A549 (cell line): ENCODE data around the gene OR2AT4. TPM values are rescaled to one million over a fixed set of nuclear protein-coding genes. Genes with fewer than 3 reads are reported as not detected.
A peak's percentile ranks its signal among the peaks of the same experiment; 100 is the strongest.

Experiments
- ATAC-seq, 2 experiments: fragments of 200-7000 bp in 1 of 2; fragments of >200 bp in 1 of 2; cut with Nextera tagmentation in 1 of 2; cut with Tn5 transposase in 1 of 2; 3 replicates each; pipeline versions ENCODE4 v1.8.0 to v1.9.1; 2018 to 2020; ENCODE audit warnings: mild to moderate bottlenecking in 1 of 2, moderate library complexity in 1 of 2
- CTCF ChIA-PET: fragments of 300-600 bp; sonication (Branson Sonifier 250); formaldehyde crosslinking; extraction: SDS; loops from one replicate; lab custom pipeline; 2021; ENCODE audit warnings: antibody characterized with exemption, inconsistent platforms; lab: Yijun Ruan, JAX
- POLR2A ChIA-PET: fragments of 350-600 bp; formaldehyde crosslinking; extraction: SDS; loops from one replicate; lab custom pipeline; 2021; ENCODE audit warnings: antibody characterized with exemption, inconsistent platforms; lab: Yijun Ruan, JAX
- DNase-seq, 2 experiments: peaks; one replicate each; pipeline versions ENCODE4 v3.0.0 to v3.0.0-alpha.2; 2011 to 2016; ENCODE audit warnings: low read depth in 1 of 2, low spot score in 1 of 2
- FAIRE-seq: peaks from 2 replicates; lab custom pipeline; 2011; peaks lifted over from hg19 to GRCh38; lab: Jason Lieb, UNC
- H3K27ac ChIP-seq, 2 experiments: fragments of >200 bp; sonication (Bioruptor Twin); formaldehyde crosslinking; 3 replicates each; pipeline ENCODE4 v1.5.1; 2016 to 2017
- H3K4me1 ChIP-seq: fragments of >200 bp; sonication (Bioruptor Twin); formaldehyde crosslinking; 3 replicates; pipeline ENCODE4 v1.6.1; 2016
- H3K4me2 ChIP-seq: fragments of >200 bp; sonication (Bioruptor Twin); formaldehyde crosslinking; 3 replicates; pipeline ENCODE4 v1.6.1; 2016
- H3K4me3 ChIP-seq: fragments of >200 bp; sonication (Bioruptor Twin); formaldehyde crosslinking; 3 replicates; pipeline ENCODE4 v1.5.1; 2016
- H3K9me3 ChIP-seq: fragments of >200 bp; sonication (Bioruptor Twin); formaldehyde crosslinking; 3 replicates; pipeline ENCODE4 v1.6.1; 2016
- ATOH8 ChIP-seq: fragments of 250-450 bp; sonication (Bioruptor Pico); IDR thresholded peaks from 2 replicates; pipeline ENCODE4 v1.5.0; 2020; ENCODE audit warnings: low read depth, mild to moderate bottlenecking, moderate library complexity
- CHD4 ChIP-seq: fragments of 200-600 bp; sonication (generic); IDR thresholded peaks from 2 replicates; pipeline ENCODE4 v1.6.1; 2016; ENCODE audit warnings: antibody characterized with exemption, mild to moderate bottlenecking, borderline replicate concordance
- E2F6 ChIP-seq: IDR thresholded peaks from 2 replicates; pipeline ENCODE4 v1.6.1; 2012; ENCODE audit warnings: low read depth, borderline replicate concordance
- ELK1 ChIP-seq: fragments of 150-350 bp; IDR thresholded peaks from 2 replicates; pipeline ENCODE4 v1.6.1; 2014; ENCODE audit warnings: low read depth, mild to moderate bottlenecking, low read length
- ESRRA ChIP-seq: fragments of 150-350 bp; IDR thresholded peaks from 2 replicates; pipeline ENCODE4 v1.6.1; 2014; ENCODE audit warnings: mild to moderate bottlenecking, low read length, borderline replicate concordance
- FOSL2 ChIP-seq, 2 experiments: fragments of 450-650 bp in 1 of 2; fragments of >200 bp in 1 of 2; sonication (Bioruptor Twin) in 1 of 2; formaldehyde crosslinking; IDR thresholded peaks; 2 replicates each; pipeline versions ENCODE4 v1.5.0 to v1.6.1; 2016 to 2020; ENCODE audit warnings: mild to moderate bottlenecking in 1 of 2, moderate library complexity in 1 of 2
- FOXS1 ChIP-seq: fragments of 250-450 bp; sonication (Bioruptor Pico); IDR thresholded peaks from 2 replicates; pipeline ENCODE4 v1.5.0; 2020; ENCODE audit warnings: mild to moderate bottlenecking, moderate library complexity
- GATA3 ChIP-seq: IDR thresholded peaks from 2 replicates; pipeline ENCODE4 v1.6.1; 2012; ENCODE audit warnings: borderline replicate concordance
- HDAC2 ChIP-seq: fragments of 200-600 bp; sonication (generic); IDR thresholded peaks from 2 replicates; pipeline ENCODE4 v1.6.1; 2016
- HES2 ChIP-seq: fragments of >200 bp; sonication (Bioruptor Twin); formaldehyde crosslinking; IDR thresholded peaks from 2 replicates; pipeline ENCODE4 v1.6.1; 2016
- HEYL ChIP-seq: fragments of 250-450 bp; sonication (Bioruptor Pico); IDR thresholded peaks from 2 replicates; pipeline ENCODE4 v1.8.0; 2021; ENCODE audit warnings: mild to moderate bottlenecking, moderate library complexity
- HOXA7 ChIP-seq: fragments of 250-450 bp; sonication (Bioruptor Pico); IDR thresholded peaks from 2 replicates; pipeline ENCODE4 v1.5.0; 2020; ENCODE audit warnings: mild to moderate bottlenecking, moderate library complexity
- HOXB13 ChIP-seq: fragments of 250-450 bp; sonication (Bioruptor Pico); IDR thresholded peaks from 2 replicates; pipeline ENCODE4 v1.5.0; 2020; ENCODE audit warnings: low read depth, mild to moderate bottlenecking, moderate library complexity
- HOXB5 ChIP-seq: fragments of 250-450 bp; sonication (Bioruptor Pico); IDR thresholded peaks from 2 replicates; pipeline ENCODE4 v1.5.0; 2020; ENCODE audit warnings: mild to moderate bottlenecking, moderate library complexity
- KDM5A ChIP-seq: fragments of 200-600 bp; sonication (generic); IDR thresholded peaks from 2 replicates; pipeline ENCODE4 v1.6.1; 2016; ENCODE audit warnings: antibody characterized with exemption, mild to moderate bottlenecking
- MAX ChIP-seq: IDR thresholded peaks from 2 replicates; pipeline ENCODE4 v1.6.1; 2012
- MAZ ChIP-seq: fragments of 150-350 bp; IDR thresholded peaks from 2 replicates; pipeline ENCODE4 v1.6.1; 2014; ENCODE audit warnings: antibody characterized with exemption, low read depth, low read length, borderline replicate concordance
- MYC ChIP-seq: IDR thresholded peaks from 2 replicates; pipeline ENCODE4 v1.6.1; 2012; ENCODE audit warnings: mild to moderate bottlenecking, inconsistent platforms, low read length, improper control_type of control experiment, borderline replicate concordance
- NPAS2 ChIP-seq: fragments of 250-450 bp; sonication (Bioruptor Pico); IDR thresholded peaks from 2 replicates; pipeline ENCODE4 v1.8.0; 2022; ENCODE audit warnings: mild to moderate bottlenecking, moderate library complexity, borderline replicate concordance
- PBX3 ChIP-seq: IDR thresholded peaks from 2 replicates; pipeline ENCODE4 v1.6.1; 2012
- RAD21 ChIP-seq, 2 experiments: fragments of >200 bp in 1 of 2; sonication (Bioruptor Twin) in 1 of 2; formaldehyde crosslinking in 1 of 2; IDR thresholded peaks in 1 of 2; conservative IDR thresholded peaks in 1 of 2; 2 replicates in 1 of 2; 3 replicates in 1 of 2; pipeline ENCODE4 v1.6.1; 2012 to 2018; ENCODE audit warnings: inconsistent platforms in 1 of 2
- SMC3 ChIP-seq: fragments of >200 bp; sonication (Bioruptor Twin); formaldehyde crosslinking; IDR thresholded peaks from 3 replicates; pipeline ENCODE4 v1.6.1; 2018; ENCODE audit warnings: inconsistent platforms
- SREBF2 ChIP-seq: fragments of 450-650 bp; IDR thresholded peaks from 2 replicates; pipeline ENCODE4 v1.6.1; 2014; ENCODE audit warnings: mild to moderate bottlenecking, moderate library complexity
- ZNF302 ChIP-seq: fragments of 250-450 bp; sonication (Bioruptor Pico); IDR thresholded peaks from 2 replicates; pipeline ENCODE4 v1.9.0; 2021; ENCODE audit warnings: inconsistent platforms, mild to moderate bottlenecking, moderate library complexity
- whole genome bisulfite sequencing: methylation state at CpG from one replicate; pipeline ENCODE4 v1.1.6; 2017; ENCODE audit errors: missing lambda C conversion rate; 5-methylcytosine and 5-hydroxymethylcytosine counted together
- polyA plus RNA-seq, 4 experiments: library from polyadenylated mRNA; depleted of rRNA in 3 of 4; stranded (reverse); fragments of >200 nt; fragmentation: RNase III in 1 of 4; extraction: RNeasy Plus Mini Kit Qiagen cat#74134 plus additional on column Dnase treatment in 1 of 4; gene quantifications; 2 replicates in 3 of 4; 3 replicates in 1 of 4; pipeline ENCODE4 v1.2.3, GENCODE V29; 2011 to 2017

Gene OR2AT4
- polyA plus RNA-seq, 2 of the 4 experiments (the other 2 are of a cell fraction): 0.01 TPM; not detected in 1

GRCh38 chr11:75076671-75077070 is 20.0 kb downstream of the OR2AT4 start:
- no peak overlapping the region for H3K27ac ChIP-seq
- no peaks in the 10 kb centered on the region for H3K9me3 ChIP-seq
- no peak for TF ChIP-seq ATOH8
- no peak for TF ChIP-seq MYC
- TF ChIP-seq NPAS2: no peak
- TF ChIP-seq ELK1: no peak
- no peak for TF ChIP-seq MAX
- TF ChIP-seq HDAC2: no peak
- no peak for TF ChIP-seq KDM5A
- TF ChIP-seq SREBF2: no peak
- TF ChIP-seq ZNF302 (CRISPR knock-in tag): no peak
- TF ChIP-seq HES2: no peak
- TF ChIP-seq HEYL (CRISPR knock-in tag): no peak
- no peak for TF ChIP-seq HOXB13 (CRISPR knock-in tag)
- TF ChIP-seq SMC3: no peak
- no peak for TF ChIP-seq FOSL2 (IDR thresholded peaks at IDR 0.05)
- TF ChIP-seq FOSL2 (CRISPR knock-in tag; IDR thresholded peaks at IDR 0.05): no peak
- no peak for TF ChIP-seq ESRRA
- no peak for TF ChIP-seq FOXS1 (CRISPR knock-in tag)
- TF ChIP-seq HOXA7 (CRISPR knock-in tag): no peak
- TF ChIP-seq HOXB5 (CRISPR knock-in tag): no peak
- no peak for TF ChIP-seq CHD4
- TF ChIP-seq RAD21 (conservative IDR thresholded peaks at IDR 0.05 in 1 of 2, IDR thresholded peaks at IDR 0.05 in 1 of 2): no peak
- H3K4me2 ChIP-seq: no peak overlapping the region
- no peak for ATAC-seq
- no peak overlapping the region for H3K4me3 ChIP-seq
- FAIRE-seq: peak; percentile 28
- ChIA-PET CTCF (interaction anchor here (1.5 kb wide), 1 partner anchor 54 kb away, joined by 5 read pairs; no protein-coding TSS in a partner anchor), POLR2A (no interaction called here)
- H3K4me1 ChIP-seq: no peaks in the 10 kb centered on the region
- no peak for DNase-seq

- FAIRE-seq (no peak), ATAC-seq (peak in 1 of 2 experiments; percentile 74; a peak in 3 of 6 replicates)
- H3K9me3 ChIP-seq: no peaks in the 10 kb centered on the region
- no peak overlapping the region for H3K4me3 ChIP-seq
- no peak overlapping the region for H3K27ac ChIP-seq
- POLR2A ChIA-PET: no interaction called here
- H3K4me2 ChIP-seq: no peak overlapping the region
- no peaks in the 10 kb centered on the region for H3K4me1 ChIP-seq
- WGBS: 70% methylated on average over 3 of the region's 3 CpGs
- CTCF ChIA-PET: interaction anchor here (0.9 to 2.3 kb wide), 4 partner anchors 42 to 176 kb away, joined by 3 to 8 read pairs (median 4); no protein-coding TSS in a partner anchor
- TF ChIP-seq RAD21 (conservative IDR thresholded peaks at IDR 0.05 in 1 of 2, IDR thresholded peaks at IDR 0.05 in 1 of 2) (0 out of 5 replicates have a peak, but pooled peaks of 1 of the 2 experiments have one; percentile 3), MAZ (no peak), PBX3 (no peak), E2F6 (no peak), GATA3 (no peak)
- TF ChIP-seq, all 56 proteins: peak for 1
- no peak for DNase-seq
Observed at GRCh38 chr11:75073459-75074190, 23.1 kb downstream of the OR2AT4 start.
